ENCODE data around the gene KRT79.

DNA sequence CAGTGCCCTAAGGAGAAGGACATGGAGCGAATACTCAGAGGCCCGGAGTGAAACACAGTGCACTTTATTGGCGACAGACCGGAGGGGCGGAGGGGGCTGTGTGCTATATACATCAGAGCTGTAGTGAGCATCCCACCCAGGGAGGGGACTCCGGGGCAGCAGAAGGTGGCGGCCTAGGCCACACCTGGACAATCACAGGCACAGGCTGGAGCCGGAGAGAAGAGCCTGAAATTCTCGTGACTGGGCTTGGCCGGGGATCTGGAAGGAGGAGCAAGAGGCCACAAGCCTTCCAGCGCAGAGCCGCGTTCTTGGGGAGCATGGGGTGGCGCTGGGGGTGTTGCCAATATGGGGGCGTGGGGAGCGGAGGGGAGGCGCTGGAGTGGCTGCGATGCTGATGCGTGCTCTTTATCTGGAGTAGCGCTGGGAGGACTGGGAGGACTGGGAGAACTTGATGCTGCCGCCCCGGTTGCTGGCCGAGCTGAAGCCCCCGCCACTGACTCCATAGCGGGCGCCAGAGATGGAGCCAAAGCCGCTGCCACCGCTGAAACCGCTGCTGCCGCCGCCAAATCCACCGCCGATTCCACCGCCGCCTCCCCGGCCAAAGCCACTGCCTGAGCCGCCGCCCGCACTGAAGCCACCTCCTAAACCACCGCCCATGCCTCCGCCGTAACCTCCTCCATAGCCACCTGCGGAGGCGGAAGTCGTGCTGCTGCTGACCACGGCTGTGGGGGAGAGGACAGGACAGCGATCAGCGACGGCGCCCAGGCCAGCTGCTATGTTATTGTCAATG is 44.3 kb downstream of the KRT79 start:
- TF ChIP-seq, protein P1, sequence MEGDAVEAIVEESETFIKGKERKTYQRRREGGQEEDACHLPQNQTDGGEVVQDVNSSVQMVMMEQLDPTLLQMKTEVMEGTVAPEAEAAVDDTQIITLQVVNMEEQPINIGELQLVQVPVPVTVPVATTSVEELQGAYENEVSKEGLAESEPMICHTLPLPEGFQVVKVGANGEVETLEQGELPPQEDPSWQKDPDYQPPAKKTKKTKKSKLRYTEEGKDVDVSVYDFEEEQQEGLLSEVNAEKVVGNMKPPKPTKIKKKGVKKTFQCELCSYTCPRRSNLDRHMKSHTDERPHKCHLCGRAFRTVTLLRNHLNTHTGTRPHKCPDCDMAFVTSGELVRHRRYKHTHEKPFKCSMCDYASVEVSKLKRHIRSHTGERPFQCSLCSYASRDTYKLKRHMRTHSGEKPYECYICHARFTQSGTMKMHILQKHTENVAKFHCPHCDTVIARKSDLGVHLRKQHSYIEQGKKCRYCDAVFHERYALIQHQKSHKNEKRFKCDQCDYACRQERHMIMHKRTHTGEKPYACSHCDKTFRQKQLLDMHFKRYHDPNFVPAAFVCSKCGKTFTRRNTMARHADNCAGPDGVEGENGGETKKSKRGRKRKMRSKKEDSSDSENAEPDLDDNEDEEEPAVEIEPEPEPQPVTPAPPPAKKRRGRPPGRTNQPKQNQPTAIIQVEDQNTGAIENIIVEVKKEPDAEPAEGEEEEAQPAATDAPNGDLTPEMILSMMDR (IDR thresholded peaks at IDR 0.05; ENCODE audit: low read depth, low read length, missing input control): no peak
- TF ChIP-seq RAD21 (IDR thresholded peaks at IDR 0.05): no peak
- TF ChIP-seq TAF1 (conservative IDR thresholded peaks at IDR 0.05): no peak
- TF ChIP-seq YY1 (IDR thresholded peaks at IDR 0.05): no peak
